C4-2B (cell line): Measurements from ENCODE around the gene RIGI.

Source experiments
- ZFX ChIP-seq: fragments of 450-650 bp; IDR thresholded peaks from 2 replicates; pipeline ENCODE4 v1.6.1; 2017
- TF ChIP-seq, protein P1 (sequence below): fragments of 450-650 bp; conservative IDR thresholded peaks from 2 replicates; pipeline ENCODE4 v1.5.1; 2017; ENCODE audit warnings: mild to moderate bottlenecking

DNA sequence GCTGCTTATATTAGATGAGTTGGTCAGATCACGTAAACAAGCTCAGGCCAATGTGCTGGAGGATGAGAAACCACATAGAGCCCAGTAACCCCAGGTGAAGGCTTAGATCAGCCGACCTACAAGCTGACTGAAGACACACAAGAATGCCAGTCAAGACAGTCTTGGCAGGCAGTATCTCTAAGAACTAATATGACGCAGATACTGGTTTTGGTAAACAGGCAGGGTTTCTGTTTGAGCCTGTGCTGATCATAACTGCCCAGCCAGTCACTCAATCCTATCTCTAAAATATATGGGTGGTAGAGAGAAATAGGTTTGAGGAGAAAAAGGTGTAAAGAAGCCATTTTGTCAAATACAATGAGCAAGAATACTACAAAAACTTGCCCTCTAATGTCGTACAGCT, 7.8 kb upstream of the RIGI start:
- TF ChIP-seq, protein P1, sequence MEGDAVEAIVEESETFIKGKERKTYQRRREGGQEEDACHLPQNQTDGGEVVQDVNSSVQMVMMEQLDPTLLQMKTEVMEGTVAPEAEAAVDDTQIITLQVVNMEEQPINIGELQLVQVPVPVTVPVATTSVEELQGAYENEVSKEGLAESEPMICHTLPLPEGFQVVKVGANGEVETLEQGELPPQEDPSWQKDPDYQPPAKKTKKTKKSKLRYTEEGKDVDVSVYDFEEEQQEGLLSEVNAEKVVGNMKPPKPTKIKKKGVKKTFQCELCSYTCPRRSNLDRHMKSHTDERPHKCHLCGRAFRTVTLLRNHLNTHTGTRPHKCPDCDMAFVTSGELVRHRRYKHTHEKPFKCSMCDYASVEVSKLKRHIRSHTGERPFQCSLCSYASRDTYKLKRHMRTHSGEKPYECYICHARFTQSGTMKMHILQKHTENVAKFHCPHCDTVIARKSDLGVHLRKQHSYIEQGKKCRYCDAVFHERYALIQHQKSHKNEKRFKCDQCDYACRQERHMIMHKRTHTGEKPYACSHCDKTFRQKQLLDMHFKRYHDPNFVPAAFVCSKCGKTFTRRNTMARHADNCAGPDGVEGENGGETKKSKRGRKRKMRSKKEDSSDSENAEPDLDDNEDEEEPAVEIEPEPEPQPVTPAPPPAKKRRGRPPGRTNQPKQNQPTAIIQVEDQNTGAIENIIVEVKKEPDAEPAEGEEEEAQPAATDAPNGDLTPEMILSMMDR = no peak
- no peak for TF ChIP-seq ZFX
